ENCODE measurements around the gene EEF1G.

DNA sequence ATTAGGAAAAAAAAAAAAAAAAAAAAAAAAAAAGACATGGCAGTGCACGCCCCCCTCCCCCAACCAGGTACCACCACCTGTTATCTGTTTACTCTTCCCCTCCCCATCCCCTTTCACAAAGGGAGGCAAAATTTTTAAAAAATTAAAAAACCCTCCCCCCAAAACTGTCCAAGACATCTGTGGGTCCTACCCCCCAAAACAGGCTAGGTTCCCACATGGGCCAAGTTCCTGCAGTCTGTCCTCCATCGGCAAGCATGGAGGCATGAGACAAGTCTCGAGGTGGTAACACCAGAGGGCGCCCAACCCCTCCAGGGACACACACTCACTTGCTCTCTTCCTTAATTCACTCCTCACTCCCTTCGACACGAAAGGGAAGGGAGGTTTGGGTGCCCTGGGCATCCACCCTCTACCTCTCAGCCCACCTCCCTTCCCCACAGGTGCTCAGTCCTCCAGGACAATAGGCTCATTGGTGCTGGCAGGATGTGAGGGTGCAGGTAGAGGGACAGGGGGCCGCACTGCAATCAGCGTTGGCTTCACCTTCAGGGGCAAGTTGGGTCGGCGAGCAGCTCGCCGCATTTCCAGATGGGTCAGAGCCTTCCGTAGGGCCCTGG is 19.8 kb upstream of the EEF1G start:
- TF ChIP-seq EP300 (IDR thresholded peaks at IDR 0.05; ENCODE audit: borderline replicate concordance) (no peak), CEBPB (IDR thresholded peaks at IDR 0.05) (no peak)

Measured in Ishikawa (cell line).